Measurements from ENCODE around the gene IFITM10.
"Not testable (repeated sequence)": the region's sequence is repeated elsewhere in the genome, so short reads cannot be mapped to it uniquely, and the experiment has no call there.

IFITM10 gene

GRCh38 chr11:1694064-1694845 lies 56.1 kb downstream of the IFITM10 start:
- no peak overlapping the region for H3K27ac ChIP-seq
- no peak for DNase-seq (ENCODE audit: low read depth, low spot score)

DNA sequence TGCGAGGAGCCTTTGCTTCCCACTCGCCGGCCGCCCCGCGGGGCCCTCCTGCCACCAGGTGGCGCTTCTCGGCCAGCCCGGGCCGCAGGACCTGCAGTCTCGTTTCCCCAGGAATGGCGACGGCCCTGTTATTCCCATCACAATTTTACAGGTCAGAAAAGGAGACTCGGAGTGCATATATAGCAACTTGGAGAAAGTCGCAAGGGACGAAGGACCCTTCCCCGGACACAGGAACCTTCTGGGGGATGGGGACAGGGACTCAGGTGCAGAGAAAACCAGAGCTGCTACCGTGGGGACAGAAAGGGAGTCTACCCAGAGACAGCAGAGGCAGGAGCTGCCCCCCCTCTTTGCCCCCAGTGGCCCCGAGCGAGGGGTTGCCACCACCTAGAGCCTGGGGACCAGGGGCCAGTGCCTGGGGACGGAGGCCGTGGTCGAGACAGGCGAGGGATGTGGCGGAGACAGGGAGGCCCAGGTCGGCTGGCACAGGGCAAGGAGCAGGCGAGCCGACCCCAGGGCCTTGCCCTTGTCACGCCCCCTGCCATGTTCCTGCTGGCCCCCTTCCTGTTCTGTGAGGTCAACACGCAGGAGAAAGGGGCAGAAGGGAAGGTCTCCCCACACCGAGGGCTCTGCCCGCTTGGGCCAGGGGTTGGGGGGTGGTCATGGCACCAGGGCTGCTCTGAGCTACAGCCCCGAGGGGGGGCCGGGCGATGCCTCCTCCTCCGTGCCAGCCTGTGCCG lies 56.9 kb downstream of the IFITM10 start:
- no peak for DNase-seq (ENCODE audit: low read depth, low spot score)
- peak overlapping the region; percentile 40 for H3K27ac ChIP-seq

DNA sequence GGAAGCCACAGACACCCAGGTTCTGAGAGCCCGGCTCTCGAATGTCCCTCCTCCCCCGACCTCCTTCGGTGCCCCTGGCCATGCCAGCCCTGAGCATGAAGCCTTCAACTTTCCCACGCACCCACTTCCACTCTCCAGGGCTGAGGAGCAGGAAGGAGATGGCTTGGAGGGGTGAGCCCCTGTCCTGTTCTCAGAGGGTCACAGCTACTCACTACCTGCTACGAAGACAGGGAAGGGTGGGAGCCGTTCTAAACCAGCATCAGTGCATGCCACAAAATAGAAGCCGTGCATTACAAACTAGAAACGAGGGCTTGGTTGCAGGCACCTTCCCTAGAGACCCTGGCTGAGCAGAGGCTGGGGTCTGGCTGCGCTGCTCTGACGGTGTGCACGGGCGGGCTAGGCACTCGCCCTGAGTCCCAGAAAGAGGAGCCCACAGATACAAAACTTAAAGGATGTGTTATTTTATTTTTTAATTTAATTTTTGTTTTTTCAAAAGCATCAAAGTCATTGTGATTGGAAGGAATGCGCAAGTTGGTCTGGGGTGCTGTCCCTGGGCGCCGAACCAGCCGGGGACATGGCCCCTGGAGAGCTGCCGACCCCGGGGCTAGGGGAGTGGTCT lies 57.6 kb downstream of the IFITM10 start:
- DNase-seq (ENCODE audit: low read depth, low spot score): no peak
- no peak overlapping the region for H3K27ac ChIP-seq

- no peak for DNase-seq (ENCODE audit: low read depth, low spot score)
- H3K27ac ChIP-seq: no peak overlapping the region
Measured at GRCh38 chr11:1691878-1692707, 58.3 kb downstream of the IFITM10 start.

- no peak for DNase-seq (ENCODE audit: low read depth, low spot score)
- no peak overlapping the region for H3K27ac ChIP-seq
Measured at GRCh38 chr11:1691026-1691877, 59.1 kb downstream of the IFITM10 start.

DNA sequence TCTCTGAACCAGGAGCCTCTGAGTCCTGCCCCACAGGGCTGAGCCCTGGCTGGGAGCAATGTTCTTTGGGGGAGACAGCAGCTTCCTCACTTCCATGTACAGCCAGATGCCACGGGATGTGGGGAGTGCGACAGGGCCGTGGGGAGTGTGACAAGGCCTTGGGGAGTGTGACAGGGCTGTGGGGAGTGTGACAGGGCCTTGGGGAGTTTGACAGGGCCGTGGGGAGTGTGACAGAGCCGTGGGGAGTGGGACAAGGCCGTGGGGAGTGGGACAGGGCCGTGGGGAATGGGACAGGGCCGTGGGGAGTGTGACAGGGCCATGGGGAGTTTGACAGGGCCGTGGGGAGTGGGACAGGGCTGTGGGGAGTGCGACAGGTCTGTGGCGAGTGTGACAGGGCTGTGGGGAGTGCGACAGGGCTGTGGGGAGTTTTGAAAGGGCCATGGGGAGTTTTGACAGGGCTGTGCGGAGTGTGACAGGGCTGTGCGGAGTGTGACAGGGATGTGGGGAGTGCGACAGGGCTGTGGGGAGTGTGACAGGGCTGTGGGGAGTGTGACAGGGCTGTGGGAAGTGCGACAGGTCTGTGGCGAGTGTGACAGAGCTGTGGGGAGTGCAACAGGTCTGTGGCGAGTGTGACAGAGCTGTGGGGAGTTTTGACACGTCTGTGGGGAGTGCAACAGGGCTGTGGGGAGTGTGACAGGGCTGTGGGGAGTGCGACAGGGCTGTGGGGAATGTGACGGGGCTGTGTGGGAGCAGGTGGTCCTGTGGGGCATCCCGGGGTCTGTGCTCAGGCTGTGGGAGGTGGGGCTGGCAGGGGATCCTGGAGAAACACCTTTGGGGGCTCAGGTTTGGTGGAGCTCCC lies 60.0 kb downstream of the IFITM10 start:
- no peak overlapping the region for H3K27ac ChIP-seq
- DNase-seq (ENCODE audit: low read depth, low spot score): no peak

DNA sequence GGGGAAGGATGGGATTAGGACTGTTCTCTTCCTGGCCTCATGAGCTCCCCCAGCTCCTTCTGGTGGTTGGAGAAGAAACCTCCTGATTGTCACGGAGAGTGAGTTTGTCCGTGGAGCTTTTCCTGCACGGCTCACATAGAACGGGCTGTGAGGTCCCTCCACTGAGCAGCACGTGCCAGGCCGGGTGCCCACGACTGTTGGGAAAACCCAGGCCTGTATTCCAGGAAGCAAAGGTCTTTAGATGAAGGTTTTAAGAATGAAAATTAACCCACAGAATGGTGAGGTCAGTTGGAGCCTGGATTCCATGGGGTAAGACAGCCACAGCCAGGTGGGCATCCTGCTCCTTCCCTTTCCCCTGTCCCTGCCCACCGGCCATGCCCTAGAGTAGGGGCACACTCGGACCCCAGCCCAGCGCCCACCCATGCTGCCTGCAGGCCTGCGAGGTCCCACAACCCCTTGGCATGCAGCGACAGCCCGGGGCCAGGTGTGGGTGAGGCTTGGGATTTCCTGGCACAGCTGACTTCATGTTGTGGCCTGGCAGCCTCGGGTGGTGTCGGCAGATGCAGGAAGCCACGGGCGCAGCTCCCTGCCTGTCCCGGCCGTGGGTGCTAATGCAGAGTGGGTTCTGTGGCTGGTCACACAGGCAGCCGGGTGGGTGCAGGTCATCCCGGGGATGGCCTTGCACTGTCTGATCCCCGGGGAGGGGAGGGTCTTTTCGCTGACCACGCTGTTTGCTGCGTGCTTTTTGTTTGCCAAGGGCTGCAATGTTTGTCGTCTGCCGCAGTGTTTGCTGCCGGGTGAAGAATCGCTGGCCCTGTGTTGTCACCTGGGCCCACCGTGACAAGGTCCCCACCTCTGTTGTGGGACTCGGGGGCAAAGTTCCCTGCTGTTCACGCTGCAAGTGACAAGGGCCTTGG lies 60.9 kb downstream of the IFITM10 start:
- not testable (repeated sequence) for DNase-seq (ENCODE audit: low read depth, low spot score); H3K27ac ChIP-seq

DNA sequence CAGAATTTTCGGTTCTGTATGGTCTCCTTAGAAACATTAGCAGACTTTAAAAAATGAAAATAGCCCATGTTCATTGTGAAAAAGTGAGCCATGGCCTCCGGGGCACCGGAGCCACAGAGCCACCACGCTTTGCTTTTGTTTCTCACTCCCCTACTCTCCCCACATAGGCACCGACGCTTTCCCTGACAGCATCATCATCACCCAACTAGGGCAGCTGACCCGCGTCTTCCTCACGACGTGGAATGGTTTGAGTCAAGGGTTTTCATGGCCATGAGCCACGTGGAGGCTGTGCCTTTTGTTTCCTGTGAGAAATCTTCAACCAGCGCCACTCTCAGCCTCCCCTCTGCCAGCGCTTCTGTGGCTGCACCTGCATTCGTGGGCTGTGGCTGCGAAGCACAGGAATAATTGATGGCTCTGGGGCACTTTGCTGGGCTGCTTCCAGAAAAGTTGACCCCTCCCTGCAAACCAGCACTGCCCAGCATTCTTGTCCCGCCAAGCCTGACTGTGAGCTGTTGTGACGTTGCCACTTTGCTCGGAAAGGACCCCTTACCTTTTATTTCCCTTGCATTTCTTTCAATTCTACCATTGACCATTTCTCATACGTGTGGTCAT lies 62.0 kb downstream of the IFITM10 start:
- DNase-seq (ENCODE audit: low read depth, low spot score); H3K27ac ChIP-seq: not testable (repeated sequence)

GRCh38 chr11:1686220-1686619 lies 64.2 kb downstream of the IFITM10 start:
- DNase-seq (ENCODE audit: low read depth, low spot score); H3K27ac ChIP-seq: not testable (repeated sequence)

GRCh38 chr11:1684886-1685874 lies 65.2 kb downstream of the IFITM10 start:
- not testable (repeated sequence) for DNase-seq (ENCODE audit: low read depth, low spot score)

GRCh38 chr11:1683904-1684572 lies 66.4 kb downstream of the IFITM10 start:
- not testable (repeated sequence) for DNase-seq (ENCODE audit: low read depth, low spot score); H3K27ac ChIP-seq

More at GRCh38 chr11:1684886-1685874, 65.2 kb downstream of the IFITM10 start:
- H3K27ac ChIP-seq: not testable (repeated sequence)

GRCh38 chr11:1683216-1683615 lies 67.2 kb downstream of the IFITM10 start:
- DNase-seq (ENCODE audit: low read depth, low spot score); H3K27ac ChIP-seq: not testable (repeated sequence)

All from epithelial cell of prostate (primary cell).